NCI-H2171 (cell line): ENCODE data around the gene INSC.

Experiments
- DNase-seq: peaks from one replicate; lab custom pipeline; 2025; lab: John Stamatoyannopoulos, UW

INSC gene

GRCh38 chr11:15223318-15223717 is 108.6 kb downstream of the INSC start:
- no peak for DNase-seq

GRCh38 chr11:15224466-15224865 is 109.7 kb downstream of the INSC start:
- no peak for DNase-seq

- DNase-seq: no peak
Measured at GRCh38 chr11:15227011-15227410, 112.3 kb downstream of the INSC start.

GRCh38 chr11:15228331-15228849 is 113.7 kb downstream of the INSC start:
- DNase-seq: no peak

- DNase-seq: no peak
Measured at GRCh38 chr11:15229069-15229468, 114.3 kb downstream of the INSC start.

- no peak for DNase-seq
Measured at GRCh38 chr11:15232496-15232895, 117.8 kb downstream of the INSC start.

GRCh38 chr11:15233371-15234165 is 118.8 kb downstream of the INSC start:
- DNase-seq: no peak

GRCh38 chr11:15234796-15235195 is 120.1 kb downstream of the INSC start:
- DNase-seq: no peak

GRCh38 chr11:15236559-15236958 is 121.8 kb downstream of the INSC start:
- no peak for DNase-seq

GRCh38 chr11:15238856-15239255 is 124.1 kb downstream of the INSC start:
- no peak for DNase-seq

GRCh38 chr11:15248749-15249148 is 134.0 kb downstream of the INSC start:
- no peak for DNase-seq

- DNase-seq: no peak
Measured at GRCh38 chr11:15258433-15259165, 143.9 kb downstream of the INSC start.

GRCh38 chr11:15266999-15267398 is 152.3 kb downstream of the INSC start:
- DNase-seq: no peak

GRCh38 chr11:15268598-15268997 is 153.9 kb downstream of the INSC start:
- DNase-seq: no peak

- no peak for DNase-seq
Measured at GRCh38 chr11:15275141-15275540, 160.4 kb downstream of the INSC start.

GRCh38 chr11:15276621-15277020 is 161.9 kb downstream of the INSC start:
- DNase-seq: no peak

- DNase-seq: no peak
Measured at GRCh38 chr11:15278128-15278527, 163.4 kb downstream of the INSC start.

GRCh38 chr11:15280393-15280792 is 165.7 kb downstream of the INSC start:
- no peak for DNase-seq

GRCh38 chr11:15282754-15283153 is 168.0 kb downstream of the INSC start:
- DNase-seq: no peak

GRCh38 chr11:15286465-15286864 is 171.7 kb downstream of the INSC start:
- DNase-seq: no peak

- no peak for DNase-seq
Measured at GRCh38 chr11:15288863-15289262, 174.1 kb downstream of the INSC start.

- DNase-seq: no peak
Measured at GRCh38 chr11:15289723-15290122, 175.0 kb downstream of the INSC start.

- DNase-seq: no peak
Measured at GRCh38 chr11:15291885-15292284, 177.2 kb downstream of the INSC start.
